Activated CD4-positive, alpha-beta T cell treated with anti-CD3 and anti-CD28 coated beads, Interleukin-2, amount 50 U/mL, for 16 hours (primary cell): ENCODE results near the gene LOXHD1.

Experiments
- DNase-seq: peaks from one replicate; pipeline ENCODE4 v3.0.0-alpha.2; 2020

Gene LOXHD1

DNA sequence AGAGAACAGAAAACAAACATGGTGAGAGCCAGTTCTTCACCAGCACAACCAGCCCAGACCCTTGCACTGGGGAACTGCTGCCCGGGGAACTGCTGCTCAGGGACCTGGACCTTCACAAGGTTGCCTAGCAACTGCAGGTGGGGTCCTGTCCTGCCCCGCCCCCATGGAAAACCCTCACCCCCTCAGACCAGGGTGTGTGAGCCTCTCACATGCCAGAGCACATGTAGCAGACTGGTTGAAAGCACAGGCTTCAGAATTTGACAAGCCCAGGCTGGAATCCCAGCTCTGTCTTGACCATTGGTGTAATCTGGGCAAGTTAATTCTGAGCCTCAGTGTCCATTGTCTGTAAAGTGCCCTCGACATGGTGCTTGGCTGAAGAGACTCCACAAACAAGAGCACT lies 118.6 kb downstream of the LOXHD1 start:
- no peak for DNase-seq

DNA sequence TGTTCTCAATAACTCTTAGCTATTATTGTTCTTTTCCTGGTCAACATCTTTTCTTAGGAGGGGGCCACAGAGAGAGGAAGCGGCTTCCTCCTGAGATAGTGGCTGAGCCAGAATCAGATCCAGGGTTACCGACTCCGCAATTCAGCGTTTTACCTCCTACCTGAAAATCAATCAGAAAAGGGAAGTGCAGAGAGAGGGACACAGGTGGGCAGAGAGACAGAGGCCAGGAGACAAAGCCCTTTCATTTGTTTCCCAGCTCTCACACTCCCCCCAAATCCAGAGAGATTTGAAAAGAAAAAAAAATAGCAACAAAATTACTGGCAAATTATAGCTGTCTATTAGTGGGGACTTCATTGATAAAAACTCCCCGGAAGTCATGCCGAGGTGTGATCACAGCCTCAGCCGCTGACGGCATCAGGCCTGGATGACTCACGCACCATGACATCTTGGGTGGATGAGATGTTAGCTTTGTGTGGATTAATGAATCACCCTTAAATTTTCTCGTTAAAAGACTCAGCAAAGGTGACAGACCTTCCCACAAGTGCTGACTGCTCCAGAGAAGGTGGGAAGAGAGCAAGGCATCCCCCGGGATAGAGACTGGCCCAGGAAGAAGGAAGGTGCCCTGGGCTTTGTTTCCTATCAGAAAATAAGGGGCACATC lies 120.7 kb downstream of the LOXHD1 start:
- no peak for DNase-seq

GRCh38 chr18:46531482-46531881 lies 125.5 kb downstream of the LOXHD1 start:
- no peak for DNase-seq

DNA sequence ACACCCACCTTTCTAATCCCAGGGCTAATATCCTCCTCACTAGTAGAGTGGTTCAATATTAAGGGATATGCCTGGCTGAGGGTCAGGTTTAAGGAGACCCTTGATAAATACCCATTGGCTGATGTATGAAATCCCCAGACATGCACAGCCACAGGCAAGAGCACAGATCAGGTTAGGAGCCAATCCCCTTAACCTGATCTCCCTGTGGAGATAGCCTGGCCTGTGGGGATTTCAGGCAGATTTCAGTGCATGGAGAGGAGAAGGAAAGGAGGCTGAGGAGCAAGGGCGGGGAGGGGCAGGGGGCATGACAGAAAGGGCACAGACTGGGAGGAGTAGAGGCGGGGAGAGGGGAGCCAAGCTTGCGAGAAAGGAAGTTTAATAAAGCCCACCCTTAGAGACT lies 129.0 kb downstream of the LOXHD1 start:
- no peak for DNase-seq

DNA sequence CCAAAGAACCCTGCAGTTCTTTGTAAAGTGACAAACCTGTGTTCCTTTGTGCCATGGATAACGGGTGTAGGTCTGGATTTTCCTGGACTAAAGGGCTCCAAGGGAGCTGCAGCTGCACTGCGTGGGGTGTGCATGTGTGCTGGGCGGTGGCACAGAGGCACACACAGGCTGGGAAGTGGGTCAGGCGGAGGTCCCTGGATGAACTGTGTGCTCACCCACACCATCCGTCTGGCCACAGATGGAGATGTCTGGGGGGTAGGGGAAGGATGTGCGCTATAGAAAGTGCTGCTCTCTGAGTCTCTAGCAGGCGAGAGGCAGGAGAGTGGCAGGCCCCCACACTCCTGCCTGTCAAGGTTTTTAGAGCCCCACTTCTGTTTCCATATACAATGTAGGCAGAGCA lies 137.2 kb downstream of the LOXHD1 start:
- no peak for DNase-seq

DNA sequence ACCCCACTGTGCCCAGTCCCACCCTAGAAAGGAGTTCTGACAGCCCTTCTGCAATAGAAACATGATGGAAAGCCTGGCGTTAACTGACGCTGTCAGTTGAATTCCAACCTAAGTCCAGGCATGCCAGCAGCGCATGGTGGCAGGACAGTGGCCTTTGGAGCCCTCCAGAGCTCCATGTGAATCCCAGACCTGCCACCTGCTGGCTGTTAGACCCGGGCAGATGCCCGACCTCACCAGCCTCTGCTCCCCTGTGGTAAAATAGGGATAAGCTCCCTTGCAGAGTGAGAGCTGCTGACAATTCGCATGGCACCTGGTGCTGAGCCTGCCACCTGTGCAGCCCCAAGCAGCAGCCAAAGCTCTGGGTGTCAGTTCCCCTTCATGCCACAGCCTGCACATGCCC lies 138.6 kb downstream of the LOXHD1 start:
- no peak for DNase-seq

DNA sequence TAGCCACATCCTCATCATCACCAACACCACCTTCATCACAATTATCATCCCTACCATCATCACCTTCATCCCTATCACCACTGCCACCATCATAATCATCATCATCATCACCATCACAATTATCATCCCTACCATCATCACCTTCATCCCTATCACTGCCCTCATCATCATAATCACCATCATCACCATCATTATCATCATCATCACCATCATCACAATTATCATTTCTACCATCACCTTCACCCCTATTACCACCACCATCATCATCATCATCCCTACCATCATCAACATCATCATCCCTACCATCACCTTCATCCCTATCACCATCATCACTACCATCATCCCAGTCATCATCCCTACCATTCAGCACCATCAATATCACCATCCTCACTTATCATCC lies 140.5 kb downstream of the LOXHD1 start:
- no peak for DNase-seq

- no peak for DNase-seq
Measured at GRCh38 chr18:46510386-46510785, 146.6 kb downstream of the LOXHD1 start.

DNA sequence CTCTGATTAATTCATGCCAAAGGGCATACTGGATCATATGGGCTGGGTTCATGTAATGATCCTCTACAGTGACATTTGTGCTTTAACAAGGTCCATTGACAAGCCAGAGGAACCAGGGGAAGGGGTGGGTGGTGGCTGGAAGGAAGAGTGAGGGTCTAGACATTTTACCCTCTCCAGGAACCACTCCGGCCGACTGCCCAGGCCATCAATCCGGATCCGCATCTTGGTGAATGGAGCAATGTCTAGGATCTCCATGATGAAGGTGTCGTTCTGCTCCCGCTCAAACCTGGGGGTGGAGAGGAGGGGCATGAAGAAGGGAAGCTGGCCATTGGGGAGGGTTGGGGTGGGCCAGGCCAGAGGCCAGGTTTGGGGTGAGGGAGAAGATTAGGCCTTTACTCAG lies 147.5 kb downstream of the LOXHD1 start:
- DNase-seq, result no peak

GRCh38 chr18:46506974-46507586 lies 149.9 kb downstream of the LOXHD1 start:
- no peak for DNase-seq

DNA sequence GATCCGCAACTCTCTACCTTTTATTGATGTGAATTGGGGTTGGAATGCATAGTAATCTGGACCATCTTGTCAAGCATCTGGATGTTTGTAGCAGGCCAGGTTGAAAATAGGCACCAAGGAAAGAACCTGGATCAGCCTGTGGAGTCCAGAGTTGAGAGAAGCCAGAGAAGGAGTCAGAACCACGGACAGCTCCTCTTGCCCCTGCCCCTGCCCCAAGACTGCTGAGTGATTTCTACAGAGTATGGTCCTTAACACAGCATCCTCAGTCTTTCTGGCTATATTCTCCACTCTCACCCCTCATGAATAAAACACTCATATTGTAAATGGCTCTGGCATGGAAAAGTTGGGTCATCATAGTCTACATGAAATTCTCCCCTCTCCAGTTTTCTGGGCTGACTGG lies 154.6 kb downstream of the LOXHD1 start:
- DNase-seq, result no peak

- DNase-seq, result peak; percentile 15
Measured at GRCh38 chr18:46497129-46497528, 159.9 kb downstream of the LOXHD1 start.

DNA sequence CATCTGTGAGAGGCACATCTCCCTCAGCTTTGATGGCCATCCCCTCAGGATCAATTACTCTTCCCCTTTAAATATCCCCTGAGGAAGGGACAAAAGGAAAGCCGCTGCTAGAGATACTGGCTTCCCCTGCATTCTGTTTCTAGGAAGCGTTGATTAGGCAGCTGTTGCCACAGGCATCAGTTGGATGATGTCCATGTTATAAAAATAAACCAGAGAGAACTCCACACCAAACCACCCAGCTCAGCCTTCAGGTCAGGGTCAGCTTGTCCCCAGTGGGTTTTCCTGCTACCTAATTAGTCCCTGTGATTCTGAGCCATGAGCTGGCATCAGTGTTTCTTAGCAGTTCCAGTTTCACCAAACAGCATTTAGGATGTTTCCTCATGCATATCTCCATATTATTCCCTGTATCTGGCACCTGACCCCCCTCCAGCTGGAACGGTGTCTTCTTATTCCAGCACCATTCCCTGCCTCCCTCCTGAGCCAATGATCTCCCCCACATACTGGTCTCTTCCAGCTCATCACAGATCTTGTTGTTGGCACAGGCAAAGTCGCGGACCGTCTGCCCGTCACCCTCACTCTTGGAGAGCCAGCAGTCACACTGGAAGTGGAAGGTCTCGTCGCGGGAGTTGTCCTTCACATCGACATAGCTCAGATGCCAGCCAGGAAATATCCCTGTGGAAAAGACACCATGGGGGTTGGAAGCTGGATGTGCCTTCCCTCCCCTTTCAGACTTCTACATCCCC lies 168.4 kb downstream of the LOXHD1 start:
- DNase-seq, result no peak

DNA sequence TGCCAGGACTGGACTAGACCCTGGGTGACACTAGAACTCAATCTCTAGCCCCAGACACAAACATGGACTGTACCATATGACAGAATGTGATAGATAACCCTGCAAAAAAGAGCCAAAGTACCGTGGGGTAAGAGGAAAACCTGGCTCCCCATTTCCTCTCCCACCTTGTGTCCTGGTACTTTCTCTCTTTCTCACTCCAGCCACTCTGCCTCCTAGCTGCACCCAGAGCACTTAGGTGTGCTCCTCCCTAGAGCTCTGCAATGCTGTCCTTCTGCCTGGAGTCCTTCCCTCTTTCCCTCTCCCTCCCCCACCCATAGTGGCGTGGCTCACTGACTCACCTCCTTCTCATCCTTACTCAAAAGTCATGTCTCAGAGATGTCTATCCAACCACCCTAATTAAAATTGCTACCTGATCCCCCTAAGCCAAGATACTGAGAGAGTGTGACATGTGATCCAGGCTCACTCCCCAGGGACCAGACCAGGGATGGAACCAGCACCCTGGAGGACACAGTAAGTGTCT lies 171.3 kb downstream of the LOXHD1 start:
- no peak for DNase-seq

- DNase-seq, result no peak
Measured at GRCh38 chr18:46484971-46485370, 172.0 kb downstream of the LOXHD1 start.

DNA sequence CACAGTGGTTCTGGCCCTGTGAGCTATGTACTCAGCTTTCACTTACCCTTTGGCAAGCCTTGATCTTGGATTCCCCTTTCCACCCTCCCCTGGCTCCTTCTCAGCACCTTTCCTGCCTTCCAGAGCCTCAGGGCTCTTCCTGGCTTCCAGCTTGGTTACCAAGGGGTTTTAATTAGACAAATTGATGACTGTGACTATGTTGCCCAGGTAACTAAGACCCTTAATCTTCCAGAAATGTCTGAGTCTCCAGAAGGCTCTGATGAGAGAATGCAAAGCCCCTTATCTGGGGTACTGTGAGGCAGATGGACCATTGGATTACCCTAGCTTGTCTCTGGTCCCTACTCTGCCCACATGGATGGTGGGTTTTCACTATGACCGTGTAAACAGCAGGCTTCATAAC lies 174.2 kb downstream of the LOXHD1 start:
- DNase-seq, result no peak

- DNase-seq, result no peak
Measured at GRCh38 chr18:46481847-46482245, 175.2 kb downstream of the LOXHD1 start.

GRCh38 chr18:46481048-46481846 lies 175.8 kb downstream of the LOXHD1 start:
- DNase-seq, result peak; percentile 45

GRCh38 chr18:46480226-46480625 lies 176.8 kb downstream of the LOXHD1 start:
- DNase-seq, result no peak

- no peak for DNase-seq
Measured at GRCh38 chr18:46478796-46479195, 178.2 kb downstream of the LOXHD1 start.

- no peak for DNase-seq
Measured at GRCh38 chr18:46477425-46478011, 179.5 kb downstream of the LOXHD1 start.

DNA sequence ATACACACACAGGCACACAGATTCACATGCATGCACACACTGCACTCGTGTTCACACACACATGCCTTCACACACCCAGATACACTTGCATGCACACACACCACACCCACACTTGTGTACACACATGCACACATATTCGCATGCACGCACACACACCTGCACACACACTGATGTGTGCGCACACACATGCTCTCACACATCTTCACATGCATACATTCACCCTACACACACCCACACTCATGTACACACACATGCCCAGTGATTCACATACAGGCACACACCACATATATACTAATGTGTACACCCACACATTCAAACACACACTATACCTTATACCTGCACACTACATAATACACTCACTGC lies 181.6 kb downstream of the LOXHD1 start:
- no peak for DNase-seq
